ENCODE data around the gene SNRPB2. TPM values are rescaled to one million over a fixed set of nuclear protein-coding genes. Genes with fewer than 3 reads are reported as not detected.

The SNRPB2 gene
- total RNA-seq, 1 experiment from 2014 or later, result 161 TPM

DNA sequence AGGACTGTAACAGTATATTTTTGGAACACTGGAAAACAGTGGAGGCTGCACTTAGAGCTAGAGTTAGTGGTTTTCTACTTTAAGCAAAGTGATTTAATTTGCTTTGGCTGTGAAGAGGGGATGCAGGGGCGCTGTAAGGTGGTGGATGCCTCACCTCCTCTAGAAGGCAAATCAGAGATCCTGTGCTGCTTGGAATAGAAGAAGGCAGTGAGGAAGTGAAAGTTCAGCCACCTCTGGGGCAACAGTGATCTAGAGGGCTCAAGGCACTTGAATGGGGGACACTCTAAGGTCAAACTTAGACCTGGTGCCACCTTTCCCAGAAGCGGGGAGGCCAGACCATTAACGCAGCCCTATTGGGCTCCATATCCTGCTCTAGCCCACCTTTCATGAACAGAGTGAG lies 19.0 kb upstream of the SNRPB2 start:
- Histone ChIP-seq H3K4me1 (peaks cover 18% of the 10 kb centered on the region), H3K27me3 (peaks cover 10% of the 10 kb centered on the region; the same call in 1 of the 2 replicates), H3K4me3 (no peak overlapping the region), H3K9me3 (replicated peaks) (no peaks in the 10 kb centered on the region), H3K36me3 (no peaks in the 10 kb centered on the region), H3K27ac (no peak overlapping the region)
- DNase-seq, result no peak

DNA sequence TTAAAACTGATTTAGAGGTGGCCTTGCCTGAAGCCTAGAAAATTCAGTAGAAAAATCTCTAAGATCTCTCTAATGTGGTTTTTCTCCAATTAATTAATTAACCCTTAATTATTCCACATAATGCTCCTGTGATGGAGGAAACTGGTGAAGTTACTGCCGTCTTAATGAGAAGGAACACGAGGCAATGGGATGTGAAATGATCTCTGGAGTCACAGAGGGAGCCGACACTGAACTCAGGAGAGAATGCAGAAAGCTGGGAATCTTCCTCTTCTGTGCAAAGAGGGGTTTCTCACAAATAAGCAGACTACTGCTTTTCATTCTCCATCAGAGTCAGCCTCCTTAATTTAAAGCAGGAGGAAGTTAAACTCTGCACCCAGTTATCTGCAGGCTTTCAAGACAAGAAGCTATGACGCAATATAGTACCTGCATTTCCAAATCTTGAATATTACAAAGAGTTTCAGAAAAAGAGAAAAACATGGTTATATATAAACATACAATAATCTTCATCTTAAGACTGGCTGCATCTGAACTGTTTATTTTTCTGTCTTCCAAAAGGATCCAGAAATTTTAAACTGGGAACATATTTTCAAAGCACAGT lies 18.1 kb upstream of the SNRPB2 start:
- Histone ChIP-seq H3K36me3 (no peaks in the 10 kb centered on the region), H3K27ac (no peak overlapping the region), H3K9me3 (replicated peaks) (no peaks in the 10 kb centered on the region), H3K4me1 (peaks cover 18% of the 10 kb centered on the region), H3K27me3 (peaks cover 10% of the 10 kb centered on the region; the same call in 1 of the 2 replicates), H3K4me3 (no peak overlapping the region)
- no peak for DNase-seq

DNA sequence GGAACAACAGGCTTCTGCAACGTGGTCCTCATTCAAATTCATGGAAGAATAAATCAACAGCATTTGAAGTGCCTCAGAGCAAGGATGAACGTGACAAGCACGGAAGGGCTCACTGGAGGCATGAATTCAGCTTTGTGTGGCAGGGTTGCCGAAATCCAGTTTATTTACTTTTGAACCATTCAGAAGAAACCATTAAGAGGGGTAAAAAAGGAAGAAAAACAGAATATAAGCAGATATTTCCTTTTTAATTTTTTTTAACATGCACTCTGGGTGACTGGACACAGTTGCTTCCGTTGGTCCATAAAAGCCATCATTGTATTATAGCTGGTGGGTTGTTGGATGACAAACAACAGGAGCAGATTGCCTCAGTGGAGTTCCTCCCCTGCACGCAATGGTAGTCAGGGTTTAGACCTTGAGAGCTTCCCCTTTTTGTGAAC lies 17.3 kb upstream of the SNRPB2 start:
- no peak overlapping the region for H3K27ac ChIP-seq
- H3K36me3 ChIP-seq, result no peaks in the 10 kb centered on the region
- peak in 1 of 2 experiments; percentile 6 for DNase-seq
- no peak overlapping the region for H3K4me3 ChIP-seq
- peaks cover 18% of the 10 kb centered on the region for H3K4me1 ChIP-seq
- H3K9me3 ChIP-seq (replicated peaks), result no peaks in the 10 kb centered on the region
- H3K27me3 ChIP-seq, result peaks cover 10% of the 10 kb centered on the region; the same call in 1 of the 2 replicates

DNA sequence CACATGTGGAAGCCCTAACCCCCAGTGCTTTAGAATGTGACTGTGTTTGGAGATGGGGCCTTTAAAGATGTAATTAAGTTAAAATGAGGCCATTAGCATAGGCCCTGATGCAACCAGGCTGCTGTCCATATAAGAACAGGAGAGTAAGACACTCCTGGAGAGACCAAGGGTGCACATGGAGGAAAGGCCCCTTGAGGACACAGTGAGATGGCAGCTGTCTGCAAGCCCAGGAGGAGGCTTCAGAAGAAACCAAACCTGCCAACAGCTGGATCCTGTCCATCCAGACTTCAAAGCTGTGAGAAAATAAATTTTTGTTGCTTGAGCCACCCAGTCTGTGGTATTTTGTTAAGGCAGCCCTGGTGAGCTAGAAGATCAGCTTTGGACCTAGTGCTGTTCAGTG lies 16.8 kb upstream of the SNRPB2 start:
- Histone ChIP-seq H3K4me1 (peaks cover 18% of the 10 kb centered on the region), H3K27me3 (peaks cover 10% of the 10 kb centered on the region; the same call in 1 of the 2 replicates), H3K9me3 (replicated peaks) (no peaks in the 10 kb centered on the region), H3K4me3 (no peak overlapping the region), H3K36me3 (no peaks in the 10 kb centered on the region), H3K27ac (no peak overlapping the region)
- peak; percentile 34 to 55 for DNase-seq

DNA sequence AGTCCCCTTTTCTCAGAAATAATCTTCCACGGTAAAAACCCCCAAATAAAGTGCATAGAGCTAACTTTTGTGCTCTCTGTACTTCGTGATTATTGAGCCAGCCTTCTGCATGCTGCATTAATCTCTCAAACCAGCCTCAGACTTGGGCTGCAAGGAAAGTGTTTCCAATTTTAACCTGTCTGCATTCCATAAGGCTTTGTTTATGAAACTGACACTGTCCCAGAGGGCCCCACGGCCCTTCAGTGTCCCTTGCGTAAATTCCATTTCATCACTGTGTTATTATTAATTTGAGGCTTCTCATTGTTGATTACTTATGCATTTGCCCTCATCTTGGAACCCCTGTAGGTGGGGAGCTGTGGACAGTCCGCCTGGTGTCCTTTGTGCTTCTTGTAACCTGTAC lies 15.6 kb upstream of the SNRPB2 start:
- Histone ChIP-seq H3K27ac (peak overlapping the region; percentile 30; the same call in 1 of the 2 replicates), H3K27me3 (peaks cover 10% of the 10 kb centered on the region; the same call in 1 of the 2 replicates), H3K36me3 (no peaks in the 10 kb centered on the region), H3K9me3 (replicated peaks) (no peaks in the 10 kb centered on the region), H3K4me3 (peak overlapping the region; percentile 38), H3K4me1 (peaks cover 18% of the 10 kb centered on the region)
- no peak for DNase-seq

DNA sequence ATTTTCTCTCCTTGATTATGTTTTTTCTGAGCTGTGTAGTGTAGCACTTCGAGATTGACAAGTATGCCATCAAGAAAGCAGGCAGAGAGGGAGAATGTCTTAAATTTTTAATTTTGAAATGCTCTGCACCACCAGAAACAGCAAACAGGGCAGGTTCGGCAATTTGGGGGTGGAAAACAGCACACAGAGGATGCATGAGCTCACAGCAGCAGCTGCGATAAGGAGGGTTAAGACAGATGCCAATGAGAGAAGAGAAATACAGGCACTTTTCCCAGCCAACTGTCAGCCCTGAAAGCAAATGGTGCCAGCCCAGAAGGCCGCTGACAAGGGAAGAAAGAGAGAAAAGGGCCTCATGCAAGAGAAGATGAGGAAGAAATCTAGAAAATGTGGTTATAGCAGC lies 15.1 kb upstream of the SNRPB2 start:
- Histone ChIP-seq H3K4me3 (peak overlapping the region; percentile 38), H3K27me3 (peaks cover 10% of the 10 kb centered on the region; the same call in 1 of the 2 replicates), H3K36me3 (no peaks in the 10 kb centered on the region), H3K4me1 (peaks cover 18% of the 10 kb centered on the region), H3K9me3 (replicated peaks) (no peaks in the 10 kb centered on the region), H3K27ac (peak overlapping the region; percentile 30; the same call in 1 of the 2 replicates)
- peak; percentile 21 to 47 for DNase-seq

DNA sequence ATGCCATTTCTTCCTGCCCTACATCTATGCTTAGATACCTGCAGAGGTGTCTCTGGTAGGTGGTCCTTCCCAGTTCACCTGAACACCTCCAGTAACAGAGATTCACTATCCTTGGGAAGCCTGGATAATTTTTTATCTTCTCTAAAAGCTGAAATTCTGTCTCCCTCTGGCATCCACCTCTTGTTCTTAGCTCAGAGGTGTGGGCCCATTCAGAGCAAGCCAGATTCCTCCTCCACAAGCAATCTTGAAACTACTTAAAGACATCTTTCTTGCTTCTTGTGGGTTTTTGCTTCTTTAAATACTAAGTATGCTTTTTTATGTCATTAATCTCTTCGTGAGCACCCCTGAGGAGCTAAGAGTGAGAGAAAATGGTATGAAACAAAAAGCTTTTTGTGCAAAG lies 10.4 kb upstream of the SNRPB2 start:
- no peak overlapping the region for H3K27ac ChIP-seq
- no peak for DNase-seq
- H3K27me3 ChIP-seq, result peaks cover 2% of the 10 kb centered on the region; the same call in 1 of the 2 replicates
- H3K4me3 ChIP-seq, result no peak overlapping the region
- H3K9me3 ChIP-seq (replicated peaks), result no peaks in the 10 kb centered on the region
- H3K4me1 ChIP-seq, result peaks cover 1% of the 10 kb centered on the region; the same call in 1 of the 2 replicates
- no peaks in the 10 kb centered on the region for H3K36me3 ChIP-seq

DNA sequence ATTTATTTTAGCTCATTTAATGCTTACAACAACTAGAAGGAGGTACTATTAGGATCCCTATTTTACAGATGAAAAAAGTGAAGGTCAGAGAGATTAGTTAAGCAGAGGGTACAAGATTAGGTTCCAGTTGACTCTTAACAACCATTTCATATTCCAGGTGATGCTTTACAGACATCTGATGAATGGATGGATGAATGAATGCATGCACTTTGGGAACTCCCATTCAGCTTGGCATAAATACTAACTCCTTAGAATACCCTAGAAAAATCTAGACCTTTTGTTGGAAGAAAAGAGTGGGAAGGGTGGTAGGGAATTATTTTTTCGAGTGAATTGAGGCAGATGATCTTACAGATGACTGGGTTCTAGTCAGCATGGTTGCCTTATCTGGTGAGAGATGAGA lies 746 bp upstream of the SNRPB2 start:
- no peak for DNase-seq
- Histone ChIP-seq H3K9me3 (replicated peaks) (no peaks in the 10 kb centered on the region), H3K27me3 (no peaks in the 10 kb centered on the region), H3K4me1 (no peaks in the 10 kb centered on the region), H3K4me3 (peak overlapping the region; percentile 77; the same call in 1 of the 2 replicates), H3K27ac (no peak overlapping the region), H3K36me3 (peaks cover 18% of the 10 kb centered on the region; the same call in 1 of the 2 replicates)

DNA sequence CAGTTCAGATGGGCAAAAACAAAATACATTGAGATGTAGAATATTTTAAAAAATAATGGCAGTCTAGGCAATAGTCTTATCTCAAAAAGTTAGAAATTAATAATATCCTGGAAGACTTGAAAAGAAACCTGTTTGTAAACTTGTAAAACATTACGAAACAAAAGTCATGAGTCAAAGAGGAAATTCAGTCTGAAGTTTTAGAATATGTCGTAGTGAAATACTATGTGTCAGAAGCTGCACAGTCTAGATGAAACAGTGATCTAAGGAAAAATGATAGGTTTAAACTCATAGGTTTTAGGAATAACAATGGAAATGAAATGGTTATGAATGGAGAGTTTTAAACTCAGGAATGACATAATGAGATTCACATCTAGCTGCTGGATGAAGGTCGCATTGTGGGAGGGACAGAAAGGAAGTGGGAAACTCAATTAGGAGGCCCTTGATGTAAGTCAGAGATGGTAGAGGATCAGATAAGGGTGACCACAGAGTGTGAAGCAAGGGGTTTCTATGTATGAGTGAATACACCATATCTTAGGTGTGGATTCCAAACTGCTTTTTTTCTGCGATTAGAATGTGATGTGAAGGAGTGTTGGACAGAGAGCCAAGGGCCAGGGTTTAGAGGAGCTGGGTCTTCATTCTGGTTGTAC lies 2.8 kb downstream of the SNRPB2 start:
- H3K9me3 ChIP-seq (replicated peaks), result no peaks in the 10 kb centered on the region
- no peak overlapping the region for H3K27ac ChIP-seq
- no peak overlapping the region for H3K4me3 ChIP-seq
- no peaks in the 10 kb centered on the region for H3K4me1 ChIP-seq
- DNase-seq, result no peak
- peaks cover 48% of the 10 kb centered on the region for H3K36me3 ChIP-seq
- H3K27me3 ChIP-seq, result no peaks in the 10 kb centered on the region

DNA sequence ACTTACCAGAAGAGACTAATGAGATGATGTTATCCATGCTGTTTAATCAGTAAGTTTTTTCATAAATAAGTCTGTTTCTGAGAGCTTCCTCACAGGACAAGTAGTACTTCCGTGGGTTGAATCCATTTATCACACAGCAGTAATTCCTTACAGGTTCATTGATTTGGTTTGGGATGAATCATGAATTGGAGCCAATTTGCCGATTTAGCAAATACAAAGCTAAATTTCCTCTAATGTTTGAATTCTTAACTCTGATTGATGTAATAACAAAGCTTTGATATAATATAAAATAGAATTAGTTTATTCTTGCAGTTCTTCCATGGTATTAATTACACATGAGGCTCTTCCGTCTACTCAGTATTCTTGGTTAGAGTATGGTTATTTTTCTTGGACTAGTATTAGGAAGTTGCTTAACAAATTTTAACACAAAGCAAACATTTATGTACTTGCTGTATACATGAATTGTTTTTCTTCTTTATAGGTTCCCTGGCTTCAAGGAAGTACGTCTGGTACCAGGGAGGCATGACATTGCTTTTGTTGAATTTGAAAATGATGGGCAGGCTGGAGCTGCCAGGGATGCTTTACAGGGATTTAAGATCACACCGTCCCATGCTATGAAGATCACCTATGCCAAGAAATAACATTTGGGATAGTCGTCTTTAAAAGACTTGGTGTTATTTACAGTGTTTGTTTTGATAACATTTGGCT lies 10.7 kb downstream of the SNRPB2 start:
- Histone ChIP-seq H3K4me1 (no peaks in the 10 kb centered on the region), H3K4me3 (no peak overlapping the region), H3K9me3 (replicated peaks) (no peaks in the 10 kb centered on the region), H3K27ac (no peak overlapping the region), H3K36me3 (peaks cover 43% of the 10 kb centered on the region), H3K27me3 (no peaks in the 10 kb centered on the region)
- DNase-seq, result no peak

DNA sequence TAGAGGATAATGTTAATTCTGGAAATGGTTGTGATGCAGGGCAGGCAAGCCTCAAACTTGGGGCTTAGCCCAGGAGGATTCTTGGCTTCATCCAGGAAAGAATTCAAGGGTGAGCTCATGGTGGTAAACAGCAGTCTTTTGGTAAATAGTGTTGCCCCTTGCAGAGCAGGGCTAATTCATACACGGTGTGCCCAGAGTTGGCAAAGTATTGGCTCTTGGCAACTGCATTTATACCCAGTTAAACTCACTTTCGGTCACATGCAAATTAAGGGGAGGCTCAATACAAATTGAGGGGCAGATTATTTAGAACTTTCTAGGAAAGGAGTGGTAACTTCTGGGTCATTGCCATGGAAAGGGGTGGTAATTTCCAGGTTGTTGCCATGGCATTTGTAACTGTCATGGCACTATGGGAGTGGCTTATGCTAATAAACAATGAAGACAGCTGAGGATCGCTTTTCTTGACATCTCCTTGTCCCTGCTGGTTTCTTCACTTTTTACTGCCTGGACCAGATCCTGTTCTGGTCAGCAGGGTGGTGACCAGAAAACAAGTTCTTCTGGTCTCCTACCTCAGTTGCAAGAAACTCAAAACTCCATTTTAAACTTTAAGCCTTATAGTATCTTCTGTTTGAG lies 14.5 kb downstream of the SNRPB2 start:
- no peak overlapping the region for H3K27ac ChIP-seq
- H3K9me3 ChIP-seq (replicated peaks), result no peaks in the 10 kb centered on the region
- H3K36me3 ChIP-seq, result peaks cover 16% of the 10 kb centered on the region
- H3K4me1 ChIP-seq, result no peaks in the 10 kb centered on the region
- DNase-seq, result no peak
- H3K4me3 ChIP-seq, result no peak overlapping the region
- H3K27me3 ChIP-seq, result no peaks in the 10 kb centered on the region; the same call in 1 of the 2 replicates

DNA sequence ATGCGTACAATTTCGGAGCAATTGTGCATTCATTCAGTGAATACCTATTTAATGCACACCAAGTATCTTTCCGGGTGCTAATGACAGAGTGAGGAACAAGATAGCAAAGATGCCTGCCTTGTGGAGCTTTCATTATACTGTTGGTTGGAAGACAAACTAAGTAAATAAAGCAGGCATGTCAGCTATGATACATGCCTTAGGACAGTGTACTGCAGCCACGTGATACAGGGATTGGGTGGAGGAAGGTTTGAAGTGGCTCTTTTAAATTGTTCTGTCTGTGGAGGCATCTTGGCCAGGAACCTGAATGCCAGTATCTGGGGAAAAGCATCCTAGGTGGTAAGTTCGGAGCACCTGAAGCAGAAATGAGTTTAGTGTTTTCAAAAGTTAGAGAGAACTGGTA lies 15.4 kb downstream of the SNRPB2 start:
- Histone ChIP-seq H3K4me3 (no peak overlapping the region), H3K9me3 (replicated peaks) (no peaks in the 10 kb centered on the region), H3K27me3 (no peaks in the 10 kb centered on the region; the same call in 1 of the 2 replicates), H3K27ac (no peak overlapping the region), H3K4me1 (no peaks in the 10 kb centered on the region), H3K36me3 (peaks cover 13% of the 10 kb centered on the region)
- no peak for DNase-seq

DNA sequence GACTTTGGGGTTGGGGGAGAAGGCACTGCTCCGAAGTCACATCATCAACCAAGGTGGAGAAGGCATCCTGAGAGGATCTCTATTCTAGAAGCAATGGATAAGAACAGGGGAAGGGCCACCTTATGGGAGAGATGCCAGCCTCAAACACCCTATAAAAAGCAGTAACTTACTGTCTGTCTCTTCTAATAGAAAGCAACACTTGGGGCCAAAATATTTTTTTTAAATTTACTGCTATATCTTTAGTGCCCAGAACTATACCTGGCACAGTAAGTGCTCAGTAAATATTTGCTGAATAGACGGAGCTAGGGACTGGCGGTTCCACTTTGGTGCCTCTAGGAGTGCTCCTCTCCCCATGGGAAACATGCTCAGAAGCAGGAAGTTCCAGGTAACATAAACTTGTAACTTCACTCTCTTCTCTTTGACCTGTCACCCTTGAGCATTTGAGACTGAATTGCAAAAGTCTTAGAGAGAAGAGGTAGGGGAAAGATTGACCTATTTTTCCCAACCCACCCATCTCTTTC lies 17.5 kb downstream of the SNRPB2 start:
- Histone ChIP-seq H3K4me1 (no peaks in the 10 kb centered on the region), H3K27me3 (peaks cover 4% of the 10 kb centered on the region), H3K9me3 (replicated peaks) (no peaks in the 10 kb centered on the region), H3K27ac (no peak overlapping the region), H3K36me3 (no peaks in the 10 kb centered on the region), H3K4me3 (no peak overlapping the region)
- no peak for DNase-seq

DNA sequence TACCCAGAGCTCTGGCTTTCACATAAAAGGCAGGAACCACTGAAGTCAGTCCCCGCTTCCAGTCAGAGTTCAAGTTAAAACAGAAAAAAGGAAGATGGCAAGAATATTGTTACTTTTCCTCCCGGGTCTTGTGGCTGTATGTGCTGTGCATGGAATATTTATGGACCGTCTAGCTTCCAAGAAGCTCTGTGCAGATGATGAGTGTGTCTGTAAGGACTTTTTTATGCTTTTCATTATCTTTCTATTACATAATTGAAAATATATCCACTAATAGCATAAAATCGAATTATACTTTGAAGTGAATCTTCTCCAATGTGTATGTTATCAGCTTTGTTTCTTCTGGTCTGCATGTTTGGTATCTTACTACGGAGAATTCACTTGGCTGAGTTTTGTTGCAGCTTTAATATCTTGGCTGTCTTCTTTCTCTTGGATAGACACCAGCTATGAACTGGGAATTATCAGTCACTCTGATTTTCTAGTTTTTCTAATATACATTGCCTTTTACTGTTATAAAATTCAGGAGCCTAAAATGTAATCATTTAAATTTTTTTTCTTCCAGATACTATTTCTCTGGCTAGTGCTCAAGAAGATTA lies 18.6 kb downstream of the SNRPB2 start, which contains the start of gene OTOR:
OTOR (plus strand) TSS at position 51 of the 593 bp plus-strand sequence; CDS start at position 95, 44 bp downstream.
- Histone ChIP-seq H3K4me3 (no peak within 1 kb of the TSS), H3K27me3 (peaks cover 4% of the 10 kb centered on the region), H3K36me3 (no peaks in the 10 kb centered on the region), H3K9me3 (replicated peaks) (no peaks in the 10 kb centered on the region), H3K4me1 (no peaks in the 10 kb centered on the region), H3K27ac (no peak within 1 kb of the TSS)
- DNase-seq, result no peak
